Ectodermal cell (in vitro differentiated cells): Measurements from ENCODE around the gene BCOR.

Experiments used
- H3K27ac ChIP-seq: 2 replicates; pipeline ENCODE4 v1.7.0; 2013; ENCODE audit warnings: mild to moderate bottlenecking, low read depth, low read length; ENCODE audit not compliant: insufficient read depth, poor library complexity, severe bottlenecking
- H3K27me3 ChIP-seq: 2 replicates; pipeline ENCODE4 v1.7.0; 2013; ENCODE audit warnings: mild to moderate bottlenecking, low read length; ENCODE audit not compliant: insufficient read depth, control insufficient read depth, poor library complexity, severe bottlenecking
- H3K36me3 ChIP-seq: one replicate; pipeline ENCODE4 v1.7.0; 2013; ENCODE audit warnings: low read length; ENCODE audit not compliant: control insufficient read depth, insufficient read depth
- H3K4me1 ChIP-seq: one replicate; pipeline ENCODE4 v1.7.0; 2013; ENCODE audit warnings: low read length; ENCODE audit not compliant: control insufficient read depth, insufficient read depth
- H3K4me3 ChIP-seq: 2 replicates; pipeline ENCODE4 v1.7.0; 2013; ENCODE audit warnings: low read depth, low read length, control low read depth; ENCODE audit not compliant: insufficient read depth
- H3K9me3 ChIP-seq: 2 replicates; pipeline ENCODE4 v1.7.0; 2013; ENCODE audit warnings: mild to moderate bottlenecking, low read length, moderate library complexity; ENCODE audit not compliant: control insufficient read depth
- WGBS, 2 experiments: methylation state at CpG; one replicate each; pipeline ENCODE4 v1.1.7; 2013; ENCODE audit warnings: missing lambda C conversion rate in 2 of 2; 5-methylcytosine and 5-hydroxymethylcytosine counted together

Gene BCOR

GRCh38 chrX:40140706-40141499 is 43.1 kb upstream of the BCOR start:
- WGBS, 2 experiments: 44 to 52% methylated on average over 11 to 12 of the region's 12 CpGs
- Histone ChIP-seq H3K27me3 (peaks cover 9% of the 10 kb centered on the region), H3K27ac (no peak overlapping the region), H3K9me3 (no peaks in the 10 kb centered on the region), H3K4me3 (no peak overlapping the region), H3K36me3 (no peaks in the 10 kb centered on the region), H3K4me1 (peaks cover 6% of the 10 kb centered on the region)

GRCh38 chrX:40132751-40133150 is 35.0 kb upstream of the BCOR start:
- Histone ChIP-seq H3K9me3 (no peaks in the 10 kb centered on the region), H3K27ac (no peak overlapping the region), H3K4me3 (no peak overlapping the region), H3K36me3 (no peaks in the 10 kb centered on the region), H3K4me1 (no peaks in the 10 kb centered on the region), H3K27me3 (no peaks in the 10 kb centered on the region)
- 94 to 95% methylated on average over 7 of the region's 7 CpGs for WGBS, 2 experiments

GRCh38 chrX:40131654-40132337 is 34.0 kb upstream of the BCOR start:
- H3K9me3 ChIP-seq: no peaks in the 10 kb centered on the region
- H3K4me3 ChIP-seq: no peak overlapping the region
- H3K27ac ChIP-seq: no peak overlapping the region
- 93 to 94% methylated on average over 10 of the region's 10 CpGs for WGBS, 2 experiments
- H3K36me3 ChIP-seq: no peaks in the 10 kb centered on the region
- H3K27me3 ChIP-seq: no peaks in the 10 kb centered on the region
- H3K4me1 ChIP-seq: no peaks in the 10 kb centered on the region

GRCh38 chrX:40130207-40130606 is 32.4 kb upstream of the BCOR start:
- Histone ChIP-seq H3K36me3 (no peaks in the 10 kb centered on the region), H3K27ac (no peak overlapping the region), H3K9me3 (no peaks in the 10 kb centered on the region), H3K27me3 (no peaks in the 10 kb centered on the region), H3K4me3 (no peak overlapping the region), H3K4me1 (no peaks in the 10 kb centered on the region)
- WGBS, 2 experiments: 90 to 93% methylated on average over 6 of the region's 6 CpGs

- Histone ChIP-seq H3K36me3 (no peaks in the 10 kb centered on the region), H3K27me3 (no peaks in the 10 kb centered on the region), H3K27ac (no peak overlapping the region), H3K4me3 (no peak overlapping the region), H3K4me1 (no peaks in the 10 kb centered on the region), H3K9me3 (no peaks in the 10 kb centered on the region)
- WGBS, 2 experiments: 96 to 98% methylated on average over 2 of the region's 2 CpGs
These were observed 29.3 kb upstream of the BCOR start for GRCh38 chrX:40127052-40127451.

GRCh38 chrX:40122487-40122886 is 24.7 kb upstream of the BCOR start:
- 94 to 96% methylated on average over 10 of the region's 10 CpGs for WGBS, 2 experiments
- Histone ChIP-seq H3K27ac (no peak overlapping the region), H3K36me3 (no peaks in the 10 kb centered on the region), H3K9me3 (no peaks in the 10 kb centered on the region), H3K27me3 (no peaks in the 10 kb centered on the region), H3K4me3 (no peak overlapping the region), H3K4me1 (no peaks in the 10 kb centered on the region)

- Histone ChIP-seq H3K4me3 (no peak overlapping the region), H3K4me1 (no peaks in the 10 kb centered on the region), H3K27ac (no peak overlapping the region), H3K36me3 (no peaks in the 10 kb centered on the region), H3K9me3 (no peaks in the 10 kb centered on the region), H3K27me3 (no peaks in the 10 kb centered on the region)
- 90 to 91% methylated on average over 5 of the region's 5 CpGs for WGBS, 2 experiments
These were observed 23.9 kb upstream of the BCOR start for GRCh38 chrX:40121618-40122017.

GRCh38 chrX:40120838-40121580 is 23.3 kb upstream of the BCOR start:
- H3K4me1 ChIP-seq: no peaks in the 10 kb centered on the region
- no peak overlapping the region for H3K4me3 ChIP-seq
- 90 to 94% methylated on average over 11 of the region's 11 CpGs for WGBS, 2 experiments
- H3K9me3 ChIP-seq: no peaks in the 10 kb centered on the region
- H3K36me3 ChIP-seq: no peaks in the 10 kb centered on the region
- no peaks in the 10 kb centered on the region for H3K27me3 ChIP-seq
- no peak overlapping the region for H3K27ac ChIP-seq

- Histone ChIP-seq H3K27me3 (no peaks in the 10 kb centered on the region), H3K9me3 (no peaks in the 10 kb centered on the region)
- 78 to 91% methylated on average over 4 to 6 of the region's 6 CpGs for WGBS, 2 experiments
These were observed 20.0 kb upstream of the BCOR start for GRCh38 chrX:40117715-40118285.

GRCh38 chrX:40116925-40117324 is 19.2 kb upstream of the BCOR start:
- no peaks in the 10 kb centered on the region for H3K4me1 ChIP-seq
- no peaks in the 10 kb centered on the region for H3K27me3 ChIP-seq
- no peaks in the 10 kb centered on the region for H3K9me3 ChIP-seq
- H3K4me3 ChIP-seq: no peak overlapping the region
- WGBS, 2 experiments: 91 to 95% methylated on average over 7 to 9 of the region's 9 CpGs
- H3K36me3 ChIP-seq: no peaks in the 10 kb centered on the region
- no peak overlapping the region for H3K27ac ChIP-seq

More at GRCh38 chrX:40117715-40118285, 20.0 kb upstream of the BCOR start:
- Histone ChIP-seq H3K4me3 (no peak overlapping the region), H3K36me3 (no peaks in the 10 kb centered on the region), H3K27ac (no peak overlapping the region), H3K4me1 (no peaks in the 10 kb centered on the region)
